GM23338 (cell line): ENCODE data around the gene FMN2. TPM values are rescaled to one million over a fixed set of nuclear protein-coding genes. Genes with fewer than 3 reads are reported as not detected.

Experiments used
- ATAC-seq: fragments of 200-7000 bp; cut with Tn5 transposase; 3 replicates; pipeline ENCODE4 v1.9.1; 2020
- DNase-seq: peaks from one replicate; pipeline ENCODE4 v3.0.0-alpha.2; 2015; ENCODE audit warnings: low spot score
- H2AFZ ChIP-seq: fragments of 200-600 bp; sonication (generic); 2 replicates; pipeline ENCODE4 v1.8.0; 2016; ENCODE audit warnings: antibody characterized with exemption, mild to moderate bottlenecking, moderate library complexity
- H3F3A ChIP-seq: fragments of 200-600 bp; sonication (generic); replicated peaks from 2 replicates; pipeline ENCODE4 v1.8.0; 2017; ENCODE audit warnings: antibody characterized with exemption, mixed run types, low read depth
- H3K27ac ChIP-seq: fragments of 200-600 bp; sonication (generic); 2 replicates; pipeline ENCODE4 v1.6.1; 2016; ENCODE audit warnings: low read depth
- H3K27me3 ChIP-seq: fragments of 200-600 bp; sonication (generic); 2 replicates; pipeline ENCODE4 v1.8.0; 2016; ENCODE audit warnings: mild to moderate bottlenecking, mixed run types, moderate library complexity; ENCODE audit not compliant: insufficient read depth
- H3K36me3 ChIP-seq: fragments of 200-600 bp; sonication (generic); 2 replicates; pipeline ENCODE4 v1.8.0; 2016; ENCODE audit warnings: mild to moderate bottlenecking; ENCODE audit not compliant: insufficient read depth
- H3K4me1 ChIP-seq: fragments of 200-600 bp; sonication (generic); 2 replicates; pipeline ENCODE4 v1.8.0; 2016; ENCODE audit warnings: mild to moderate bottlenecking, moderate library complexity; ENCODE audit not compliant: insufficient read depth
- H3K4me2 ChIP-seq: fragments of 200-600 bp; sonication (generic); 2 replicates; pipeline ENCODE4 v1.7.1; 2017; ENCODE audit warnings: mixed run types
- H3K4me3 ChIP-seq: fragments of 200-600 bp; sonication (generic); 2 replicates; pipeline ENCODE4 v1.6.1; 2016; ENCODE audit warnings: mixed run types
- H3K79me2 ChIP-seq: fragments of 200-600 bp; sonication (generic); replicated peaks from 2 replicates; pipeline ENCODE4 v1.8.0; 2017; ENCODE audit warnings: mild to moderate bottlenecking; ENCODE audit not compliant: insufficient read depth
- H3K9me2 ChIP-seq: fragments of 200-600 bp; sonication (generic); 2 replicates; pipeline ENCODE4 v1.8.0; 2017; ENCODE audit not compliant: insufficient read depth
- H4K20me1 ChIP-seq: fragments of 200-600 bp; sonication (generic); replicated peaks from 2 replicates; pipeline ENCODE4 v1.8.0; 2017; ENCODE audit warnings: mild to moderate bottlenecking; ENCODE audit not compliant: insufficient read depth
- H3K27ac Mint-ChIP-seq: 2 replicates; pipeline ENCODE4 v1.8.0; 2020; ENCODE audit warnings: inconsistent platforms, mild to moderate bottlenecking, moderate library complexity, mixed read lengths
- H3K27me3 Mint-ChIP-seq: 3 replicates; pipeline ENCODE4 v1.8.0; 2022; ENCODE audit warnings: low read depth, mild to moderate bottlenecking, moderate library complexity, mixed read lengths, inconsistent platforms; ENCODE audit not compliant: insufficient read depth, poor library complexity
- H3K36me3 Mint-ChIP-seq: 3 replicates; pipeline ENCODE4 v1.8.0; 2021; ENCODE audit warnings: low read depth, mild to moderate bottlenecking, inconsistent platforms, moderate library complexity, mixed read lengths
- H3K4me1 Mint-ChIP-seq: 3 replicates; pipeline ENCODE4 v1.8.0; 2020; ENCODE audit warnings: mild to moderate bottlenecking, inconsistent platforms, mixed read lengths
- H3K4me3 Mint-ChIP-seq: 3 replicates; pipeline ENCODE4 v1.8.0; 2021; ENCODE audit warnings: moderate library complexity, mild to moderate bottlenecking, inconsistent platforms, mixed read lengths
- H3K9me3 Mint-ChIP-seq: 3 replicates; pipeline ENCODE4 v1.8.0; 2020; ENCODE audit warnings: moderate library complexity, mild to moderate bottlenecking, inconsistent platforms, mixed read lengths
- CREB1 ChIP-seq: fragments of 250-450 bp; sonication (Bioruptor Pico); IDR thresholded peaks from 2 replicates; pipeline ENCODE4 v1.5.0; 2020; ENCODE audit warnings: low read depth, mild to moderate bottlenecking, moderate library complexity
- EZH2 ChIP-seq: fragments of 200-600 bp; sonication (generic); IDR thresholded peaks from one replicate; pipeline ENCODE4 v1.8.0; 2017; ENCODE audit warnings: antibody characterized with exemption, mild to moderate bottlenecking, low read depth; ENCODE audit not compliant: unreplicated experiment
- JUNB ChIP-seq: IDR thresholded peaks from one replicate; pipeline ENCODE4 v1.6.1; 2016; ENCODE audit warnings: antibody characterized with exemption; ENCODE audit not compliant: unreplicated experiment
- ZNF114 ChIP-seq: fragments of 250-450 bp; sonication (Bioruptor Pico); IDR thresholded peaks from 2 replicates; pipeline ENCODE4 v1.5.0; 2020; ENCODE audit warnings: mild to moderate bottlenecking, moderate library complexity
- ZNF462 ChIP-seq: fragments of 250-450 bp; sonication (Bioruptor Pico); IDR thresholded peaks from 2 replicates; pipeline ENCODE4 v1.5.0; 2020; ENCODE audit warnings: mild to moderate bottlenecking, moderate library complexity
- polyA plus RNA-seq: library from polyadenylated mRNA; unstranded; fragments of >200 nt; fragmentation: Nextera tagmentation; extraction: Ambion mirVana; gene quantifications from 2 replicates; pipeline ENCODE4 v1.2.1, GENCODE V29; 2016
- total RNA-seq: library from RNA; depleted of rRNA; stranded (reverse); fragments of >200 nt; shearing (Covaris generic); gene quantifications from 2 replicates; pipeline ENCODE4 v1.2.3, GENCODE V29; 2014

The FMN2 gene
- total and polyA plus RNA-seq, 2 experiments from 2014 or later = 1.5 to 2.5 TPM

GRCh38 chr1:240312872-240313271 lies 221.2 kb downstream of the FMN2 start:
- ATAC-seq (no peak), DNase-seq (no peak)
- Histone ChIP-seq H3K27ac (no peak overlapping the region), H3K4me2 (no peak overlapping the region), H3K79me2 (no peaks in the 10 kb centered on the region), H3K4me3 (no peak overlapping the region), H3K4me1 (peaks cover 6% of the 10 kb centered on the region; the same call in 1 of the 2 replicates), H4K20me1 (no peaks in the 10 kb centered on the region), H3K9me2 (no peaks in the 10 kb centered on the region), H2AFZ (no peak overlapping the region), H3F3A (no peaks in the 10 kb centered on the region), H3K27me3 (no peaks in the 10 kb centered on the region), H3K36me3 (no peaks in the 10 kb centered on the region)
- Mint-ChIP-seq H3K9me3 (no peaks in the 10 kb centered on the region), H3K27ac (peak overlapping the region; percentile 81), H3K4me3 (no peak overlapping the region), H3K27me3 (peaks cover 2% of the 10 kb centered on the region), H3K4me1 (peaks cover 20% of the 10 kb centered on the region), H3K36me3 (no peaks in the 10 kb centered on the region)
- no peak for TF ChIP-seq JUNB
- TF ChIP-seq EZH2 = no peak
- TF ChIP-seq ZNF114 = no peak
- TF ChIP-seq CREB1 (CRISPR knock-in tag) = no peak
- TF ChIP-seq ZNF462 (CRISPR knock-in tag) = no peak
